Subcutaneous abdominal adipose tissue (tissue), 5 donors: ENCODE results near the gene RASD1.
A peak's percentile ranks its signal among the peaks of the same experiment; 100 is the strongest.
"Not testable (repeated sequence)": the region's sequence is repeated elsewhere in the genome, so short reads cannot be mapped to it uniquely, and the experiment has no call there.

Experiments
- H3K27ac ChIP-seq: one replicate; pipeline ENCODE4 v1.7.0; 2013; ENCODE audit warnings: low read depth, mild to moderate bottlenecking, inconsistent platforms, low read length, moderate library complexity
- H3K27me3 ChIP-seq, 5 donors: one replicate each; pipeline ENCODE4 v1.7.0; 2013; ENCODE audit warnings: low read length in 5 of 5, inconsistent platforms in 1 of 5; ENCODE audit not compliant: control insufficient read depth in 5 of 5, insufficient read depth in 4 of 5
- H3K36me3 ChIP-seq, 5 donors: one replicate each; pipeline ENCODE4 v1.7.0; 2013; ENCODE audit warnings: low read length in 5 of 5; ENCODE audit not compliant: control insufficient read depth in 5 of 5, insufficient read depth in 5 of 5
- H3K4me1 ChIP-seq, 5 donors: one replicate each; pipeline ENCODE4 v1.7.0; 2013; ENCODE audit warnings: low read length in 5 of 5, mild to moderate bottlenecking in 3 of 5, moderate library complexity in 1 of 5; ENCODE audit not compliant: control insufficient read depth in 5 of 5, insufficient read depth in 5 of 5
- H3K4me3 ChIP-seq, 5 donors: one replicate each; pipeline ENCODE4 v1.7.0; 2013; ENCODE audit warnings: low read length in 5 of 5, low read depth in 1 of 5
- H3K9ac ChIP-seq, 5 donors: one replicate each; pipeline ENCODE4 v1.7.0; 2013; ENCODE audit warnings: low read length in 5 of 5, mild to moderate bottlenecking in 4 of 5, moderate library complexity in 3 of 5
- H3K9me3 ChIP-seq, 5 donors: one replicate each; pipeline ENCODE4 v1.7.0; 2013; ENCODE audit warnings: low read length in 5 of 5; ENCODE audit not compliant: control insufficient read depth in 5 of 5
- donor health status: healthy.
- donor health status: healthy.
- donor health status: healthy.
- donor health status: healthy.
- donor health status: healthy.

Gene RASD1

GRCh38 chr17:17474341-17474740 lies 21.9 kb downstream of the RASD1 start:
- peaks cover 6 to 41% (median 37%) of the 10 kb centered on the region in 5 donors for H3K4me1 ChIP-seq
- no peak overlapping the region for H3K9ac ChIP-seq
- peak overlapping the region; percentile 69 for H3K27ac ChIP-seq
- peak overlapping the region in 1 of 5 donors; percentile 11 for H3K4me3 ChIP-seq
- no peaks in the 10 kb centered on the region for H3K9me3 ChIP-seq
- H3K36me3 ChIP-seq: no peaks in the 10 kb centered on the region
- no peaks in the 10 kb centered on the region for H3K27me3 ChIP-seq

GRCh38 chr17:17472333-17472920 lies 23.8 kb downstream of the RASD1 start:
- Histone ChIP-seq H3K4me1 (peaks cover 6 to 45% (median 36%) of the 10 kb centered on the region in 5 donors), H3K27ac (no peak overlapping the region), H3K36me3 (no peaks in the 10 kb centered on the region), H3K4me3 (no peak overlapping the region), H3K27me3 (no peaks in the 10 kb centered on the region), H3K9me3 (no peaks in the 10 kb centered on the region), H3K9ac (no peak overlapping the region)

GRCh38 chr17:17469996-17470395 lies 26.2 kb downstream of the RASD1 start:
- H3K27me3 ChIP-seq: no peaks in the 10 kb centered on the region
- no peak overlapping the region for H3K27ac ChIP-seq
- peaks cover 4 to 31% (median 23%) of the 10 kb centered on the region in 5 donors for H3K4me1 ChIP-seq
- no peak overlapping the region for H3K4me3 ChIP-seq
- no peak overlapping the region for H3K9ac ChIP-seq
- H3K9me3 ChIP-seq: no peaks in the 10 kb centered on the region
- no peaks in the 10 kb centered on the region for H3K36me3 ChIP-seq

GRCh38 chr17:17469358-17469757 lies 26.8 kb downstream of the RASD1 start:
- Histone ChIP-seq H3K9me3 (no peaks in the 10 kb centered on the region), H3K27ac (no peak overlapping the region), H3K36me3 (no peaks in the 10 kb centered on the region), H3K27me3 (no peaks in the 10 kb centered on the region), H3K9ac (no peak overlapping the region), H3K4me3 (no peak overlapping the region), H3K4me1 (peaks cover 4 to 26% (median 19%) of the 10 kb centered on the region in 5 donors)

GRCh38 chr17:17468217-17469010 lies 27.8 kb downstream of the RASD1 start:
- Histone ChIP-seq H3K4me3 (no peak overlapping the region), H3K36me3 (no peaks in the 10 kb centered on the region), H3K27me3 (no peaks in the 10 kb centered on the region), H3K9ac (no peak overlapping the region), H3K4me1 (peaks cover 4 to 22% (median 16%) of the 10 kb centered on the region in 5 donors), H3K27ac (no peak overlapping the region), H3K9me3 (no peaks in the 10 kb centered on the region)

- no peak overlapping the region for H3K27ac ChIP-seq
- peaks cover 4 to 22% (median 16%) of the 10 kb centered on the region in 5 donors for H3K4me1 ChIP-seq
- no peak overlapping the region for H3K4me3 ChIP-seq
- H3K9me3 ChIP-seq: no peaks in the 10 kb centered on the region
- H3K36me3 ChIP-seq: no peaks in the 10 kb centered on the region
- no peaks in the 10 kb centered on the region for H3K27me3 ChIP-seq
- no peak overlapping the region for H3K9ac ChIP-seq
Observed at GRCh38 chr17:17467720-17468119, 28.5 kb downstream of the RASD1 start.

- H3K27me3 ChIP-seq: no peaks in the 10 kb centered on the region
- H3K4me3 ChIP-seq: no peak overlapping the region
- no peaks in the 10 kb centered on the region for H3K36me3 ChIP-seq
- peaks cover 4 to 22% (median 16%) of the 10 kb centered on the region in 5 donors for H3K4me1 ChIP-seq
- no peak overlapping the region for H3K27ac ChIP-seq
- no peak overlapping the region for H3K9ac ChIP-seq
- H3K9me3 ChIP-seq: no peaks in the 10 kb centered on the region
Observed at GRCh38 chr17:17467016-17467415, 29.2 kb downstream of the RASD1 start.

GRCh38 chr17:17466511-17466910 lies 29.7 kb downstream of the RASD1 start:
- H3K27ac ChIP-seq: no peak overlapping the region
- H3K4me1 ChIP-seq: peaks cover 4 to 22% (median 16%) of the 10 kb centered on the region in 5 donors
- H3K27me3 ChIP-seq: no peaks in the 10 kb centered on the region
- no peak overlapping the region for H3K9ac ChIP-seq
- H3K4me3 ChIP-seq: no peak overlapping the region
- H3K36me3 ChIP-seq: no peaks in the 10 kb centered on the region
- H3K9me3 ChIP-seq: no peaks in the 10 kb centered on the region

GRCh38 chr17:17465878-17466277 lies 30.3 kb downstream of the RASD1 start:
- H3K9ac ChIP-seq, H3K4me3 ChIP-seq, H3K27me3 ChIP-seq, H3K27ac ChIP-seq, H3K36me3 ChIP-seq, H3K9me3 ChIP-seq: not testable (repeated sequence)
- H3K4me1 ChIP-seq: peaks cover 4 to 22% (median 16%) of the 10 kb centered on the region in 5 donors

GRCh38 chr17:17463821-17464220 lies 32.4 kb downstream of the RASD1 start:
- Histone ChIP-seq H3K4me1 (peaks cover 2 to 18% (median 13%) of the 10 kb centered on the region in 5 donors), H3K9ac (no peak overlapping the region), H3K4me3 (no peak overlapping the region), H3K27ac (no peak overlapping the region), H3K9me3 (no peaks in the 10 kb centered on the region), H3K36me3 (no peaks in the 10 kb centered on the region), H3K27me3 (no peaks in the 10 kb centered on the region)
